Measurements from ENCODE around the gene PAK1.

Gene PAK1

GRCh38 chr11:77442394-77443053, 31.4 kb downstream of the PAK1 start:
- no peaks in the 10 kb centered on the region for H3F3A ChIP-seq (ENCODE audit: insufficient read depth)
- H3K9me2 ChIP-seq (replicated peaks; ENCODE audit: insufficient read depth, low read length) = no peaks in the 10 kb centered on the region
- H3K9ac ChIP-seq (ENCODE audit: low read length) = no peak overlapping the region
- no peak overlapping the region for H3K4me2 ChIP-seq (ENCODE audit: low read depth, low read length, poor library complexity, severe bottlenecking)
- H2AFZ ChIP-seq (ENCODE audit: low read depth, low read length, severe bottlenecking) = no peak overlapping the region
- no peak for TF ChIP-seq EZH2phosphoT487 (conservative IDR thresholded peaks at IDR 0.05; ENCODE audit: low read length)
- no peak for TF ChIP-seq CTCF (IDR thresholded peaks at IDR 0.05; ENCODE audit: insufficient read depth, low read length, poor library complexity, severe bottlenecking)
- no peak overlapping the region for H3K4me3 ChIP-seq (ENCODE audit: insufficient read depth, low read length, poor library complexity, severe bottlenecking)
- H3K27ac ChIP-seq (ENCODE audit: low read depth, low read length) = no peak overlapping the region
- no peaks in the 10 kb centered on the region for H3K36me3 ChIP-seq (ENCODE audit: low read length)
- no peaks in the 10 kb centered on the region for H3K9me3 ChIP-seq (ENCODE audit: insufficient read depth, low read length)
- H3K79me2 ChIP-seq (ENCODE audit: insufficient read depth, low read length) = no peaks in the 10 kb centered on the region
- no peaks in the 10 kb centered on the region for H3K27me3 ChIP-seq (ENCODE audit: low read length)
- no peaks in the 10 kb centered on the region for H4K20me1 ChIP-seq (ENCODE audit: low read depth, low read length)

- Histone ChIP-seq H3K79me2 (ENCODE audit: insufficient read depth, low read length) (no peaks in the 10 kb centered on the region), H3K9me2 (replicated peaks; ENCODE audit: insufficient read depth, low read length) (no peaks in the 10 kb centered on the region), H3K4me3 (ENCODE audit: insufficient read depth, low read length, poor library complexity, severe bottlenecking) (no peak overlapping the region), H3F3A (ENCODE audit: insufficient read depth) (no peaks in the 10 kb centered on the region), H3K27ac (ENCODE audit: low read depth, low read length) (no peak overlapping the region), H3K27me3 (ENCODE audit: low read length) (no peaks in the 10 kb centered on the region), H2AFZ (ENCODE audit: low read depth, low read length, severe bottlenecking) (no peak overlapping the region), H3K9ac (ENCODE audit: low read length) (no peak overlapping the region), H3K4me2 (ENCODE audit: low read depth, low read length, poor library complexity, severe bottlenecking) (no peak overlapping the region), H3K9me3 (ENCODE audit: insufficient read depth, low read length) (no peaks in the 10 kb centered on the region), H4K20me1 (ENCODE audit: low read depth, low read length) (no peaks in the 10 kb centered on the region), H3K36me3 (ENCODE audit: low read length) (no peaks in the 10 kb centered on the region)
- TF ChIP-seq EZH2phosphoT487 (conservative IDR thresholded peaks at IDR 0.05; ENCODE audit: low read length) (no peak), CTCF (IDR thresholded peaks at IDR 0.05; ENCODE audit: insufficient read depth, low read length, poor library complexity, severe bottlenecking) (no peak)
These were observed 32.5 kb downstream of the PAK1 start for GRCh38 chr11:77441426-77441825.

DNA sequence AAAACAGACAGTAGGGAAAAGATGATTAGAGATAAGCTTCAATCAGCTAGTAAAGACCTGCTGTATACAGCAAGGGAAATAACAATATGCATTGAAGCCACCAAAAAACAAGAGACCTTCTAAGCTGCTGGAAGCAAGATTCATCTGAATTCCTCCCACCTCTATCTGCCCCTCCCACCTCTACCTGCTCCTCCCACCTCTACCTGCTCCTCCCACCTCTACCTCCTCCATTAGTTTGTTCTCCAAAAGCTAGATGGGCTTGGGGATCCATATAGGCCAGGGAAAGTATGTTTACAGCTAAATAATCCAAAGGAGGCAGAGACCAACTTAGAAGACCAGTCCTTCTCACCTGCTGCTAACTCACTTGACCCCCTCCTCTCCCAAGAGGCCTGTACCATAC, 33.2 kb downstream of the PAK1 start:
- Histone ChIP-seq H3K36me3 (ENCODE audit: low read length) (no peaks in the 10 kb centered on the region), H3K4me2 (ENCODE audit: low read depth, low read length, poor library complexity, severe bottlenecking) (no peak overlapping the region), H3K4me3 (ENCODE audit: insufficient read depth, low read length, poor library complexity, severe bottlenecking) (no peak overlapping the region), H2AFZ (ENCODE audit: low read depth, low read length, severe bottlenecking) (no peak overlapping the region), H3K9me3 (ENCODE audit: insufficient read depth, low read length) (no peaks in the 10 kb centered on the region), H3K27me3 (ENCODE audit: low read length) (no peaks in the 10 kb centered on the region), H3F3A (ENCODE audit: insufficient read depth) (no peaks in the 10 kb centered on the region), H3K9me2 (replicated peaks; ENCODE audit: insufficient read depth, low read length) (no peaks in the 10 kb centered on the region), H3K27ac (ENCODE audit: low read depth, low read length) (no peak overlapping the region), H3K9ac (ENCODE audit: low read length) (no peak overlapping the region), H3K79me2 (ENCODE audit: insufficient read depth, low read length) (no peaks in the 10 kb centered on the region), H4K20me1 (ENCODE audit: low read depth, low read length) (no peaks in the 10 kb centered on the region)
- no peak for TF ChIP-seq CTCF (IDR thresholded peaks at IDR 0.05; ENCODE audit: insufficient read depth, low read length, poor library complexity, severe bottlenecking)
- no peak for TF ChIP-seq EZH2phosphoT487 (conservative IDR thresholded peaks at IDR 0.05; ENCODE audit: low read length)

Data from SU-DHL-6 (cell line).